Measurements from ENCODE around the gene CHIT1. TPM values are rescaled to one million over a fixed set of nuclear protein-coding genes. Genes with fewer than 3 reads are reported as not detected.

CHIT1 gene
- total and polyA plus RNA-seq, 8 donors = 0.05 to 0.18 TPM; not detected in 6

DNA sequence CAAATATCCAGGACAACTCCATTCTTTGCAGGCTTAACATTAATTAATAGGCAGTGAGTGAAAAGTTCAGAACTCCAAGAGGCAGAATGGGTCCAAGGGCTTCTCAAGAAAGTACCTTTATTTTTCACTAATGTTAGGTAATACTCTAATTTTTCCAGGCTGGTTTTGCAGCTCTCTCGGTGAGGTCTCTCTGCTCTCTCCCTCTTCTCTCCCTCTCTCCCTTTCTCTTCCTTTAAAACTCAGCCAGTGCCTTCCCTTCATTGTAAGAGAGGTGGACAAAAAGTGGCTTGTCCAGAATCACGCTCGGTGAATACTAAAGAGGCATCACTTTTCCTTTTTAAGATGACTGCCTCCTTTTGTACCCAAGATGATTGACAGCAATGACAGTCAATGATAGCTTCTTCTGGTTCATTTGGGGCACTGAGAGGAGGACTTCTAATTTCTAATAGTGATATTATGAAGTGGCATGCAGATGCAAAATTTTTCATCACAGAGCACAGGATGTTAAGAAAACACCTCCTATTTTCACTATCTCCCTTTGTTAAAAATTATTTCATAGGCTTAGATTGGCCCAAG, 41.7 kb downstream of the CHIT1 start:
- H3K9me3 ChIP-seq = no peaks in the 10 kb centered on the region
- H3K27me3 ChIP-seq = peaks cover 0 to 6% (median 0%) of the 10 kb centered on the region in 3 donors
- no peak overlapping the region for H3K4me3 ChIP-seq
- 80 to 97% (median 86%) methylated on average over 3 of the region's 3 CpGs for WGBS, 5 donors
- no peak for DNase-seq
- intact Hi-C loops (cut with DNase I; ENCODE audit: low total_unique reads) = no loop called here
- TF ChIP-seq, protein P1, sequence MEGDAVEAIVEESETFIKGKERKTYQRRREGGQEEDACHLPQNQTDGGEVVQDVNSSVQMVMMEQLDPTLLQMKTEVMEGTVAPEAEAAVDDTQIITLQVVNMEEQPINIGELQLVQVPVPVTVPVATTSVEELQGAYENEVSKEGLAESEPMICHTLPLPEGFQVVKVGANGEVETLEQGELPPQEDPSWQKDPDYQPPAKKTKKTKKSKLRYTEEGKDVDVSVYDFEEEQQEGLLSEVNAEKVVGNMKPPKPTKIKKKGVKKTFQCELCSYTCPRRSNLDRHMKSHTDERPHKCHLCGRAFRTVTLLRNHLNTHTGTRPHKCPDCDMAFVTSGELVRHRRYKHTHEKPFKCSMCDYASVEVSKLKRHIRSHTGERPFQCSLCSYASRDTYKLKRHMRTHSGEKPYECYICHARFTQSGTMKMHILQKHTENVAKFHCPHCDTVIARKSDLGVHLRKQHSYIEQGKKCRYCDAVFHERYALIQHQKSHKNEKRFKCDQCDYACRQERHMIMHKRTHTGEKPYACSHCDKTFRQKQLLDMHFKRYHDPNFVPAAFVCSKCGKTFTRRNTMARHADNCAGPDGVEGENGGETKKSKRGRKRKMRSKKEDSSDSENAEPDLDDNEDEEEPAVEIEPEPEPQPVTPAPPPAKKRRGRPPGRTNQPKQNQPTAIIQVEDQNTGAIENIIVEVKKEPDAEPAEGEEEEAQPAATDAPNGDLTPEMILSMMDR (IDR thresholded peaks at IDR 0.05) = no peak
- no peak for TF ChIP-seq POLR2AphosphoS5 (IDR thresholded peaks at IDR 0.05)
- TF ChIP-seq EP300 (IDR thresholded peaks at IDR 0.05) = no peak
- no peak for TF ChIP-seq POLR2A (IDR thresholded peaks at IDR 0.05)
- H3K27ac ChIP-seq = no peak overlapping the region
- no peaks in the 10 kb centered on the region for H3K36me3 ChIP-seq
- H3K4me1 ChIP-seq = peaks cover 0 to 23% (median 12%) of the 10 kb centered on the region in 4 donors

DNA sequence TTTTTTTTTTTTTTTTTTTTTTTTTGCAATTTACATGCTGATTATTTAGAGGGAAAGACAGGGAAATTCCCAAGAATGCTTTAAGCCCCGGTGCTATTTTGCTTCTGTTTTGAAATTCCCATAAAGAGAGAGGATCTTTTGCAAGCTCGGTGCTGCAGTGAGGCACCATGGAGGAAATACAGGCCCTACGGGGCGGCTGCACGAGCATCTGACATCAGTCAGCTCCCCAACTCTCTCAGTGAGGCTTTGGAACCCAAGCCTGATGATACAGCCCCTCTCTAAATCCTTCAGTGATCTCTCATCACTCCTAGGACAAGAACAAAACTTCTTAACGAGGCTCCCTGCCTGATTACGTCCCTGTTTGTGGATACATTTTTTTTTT, 42.2 kb downstream of the CHIT1 start:
- intact Hi-C loops (cut with DNase I; ENCODE audit: low total_unique reads) = no loop called here
- 48 to 65% (median 52%) methylated on average over 7 of the region's 7 CpGs for WGBS, 5 donors
- Histone ChIP-seq H3K36me3 (no peaks in the 10 kb centered on the region), H3K9me3 (no peaks in the 10 kb centered on the region), H3K4me3 (no peak overlapping the region), H3K27ac (no peak overlapping the region), H3K27me3 (peaks cover 0 to 6% (median 0%) of the 10 kb centered on the region in 3 donors), H3K4me1 (peaks cover 0 to 23% (median 12%) of the 10 kb centered on the region in 4 donors)
- TF ChIP-seq EP300 (IDR thresholded peaks at IDR 0.05) (no peak), POLR2A (IDR thresholded peaks at IDR 0.05) (no peak), POLR2AphosphoS5 (IDR thresholded peaks at IDR 0.05) (no peak)
- TF ChIP-seq, protein P1 (IDR thresholded peaks at IDR 0.05) = no peak
- no peak for DNase-seq

DNA sequence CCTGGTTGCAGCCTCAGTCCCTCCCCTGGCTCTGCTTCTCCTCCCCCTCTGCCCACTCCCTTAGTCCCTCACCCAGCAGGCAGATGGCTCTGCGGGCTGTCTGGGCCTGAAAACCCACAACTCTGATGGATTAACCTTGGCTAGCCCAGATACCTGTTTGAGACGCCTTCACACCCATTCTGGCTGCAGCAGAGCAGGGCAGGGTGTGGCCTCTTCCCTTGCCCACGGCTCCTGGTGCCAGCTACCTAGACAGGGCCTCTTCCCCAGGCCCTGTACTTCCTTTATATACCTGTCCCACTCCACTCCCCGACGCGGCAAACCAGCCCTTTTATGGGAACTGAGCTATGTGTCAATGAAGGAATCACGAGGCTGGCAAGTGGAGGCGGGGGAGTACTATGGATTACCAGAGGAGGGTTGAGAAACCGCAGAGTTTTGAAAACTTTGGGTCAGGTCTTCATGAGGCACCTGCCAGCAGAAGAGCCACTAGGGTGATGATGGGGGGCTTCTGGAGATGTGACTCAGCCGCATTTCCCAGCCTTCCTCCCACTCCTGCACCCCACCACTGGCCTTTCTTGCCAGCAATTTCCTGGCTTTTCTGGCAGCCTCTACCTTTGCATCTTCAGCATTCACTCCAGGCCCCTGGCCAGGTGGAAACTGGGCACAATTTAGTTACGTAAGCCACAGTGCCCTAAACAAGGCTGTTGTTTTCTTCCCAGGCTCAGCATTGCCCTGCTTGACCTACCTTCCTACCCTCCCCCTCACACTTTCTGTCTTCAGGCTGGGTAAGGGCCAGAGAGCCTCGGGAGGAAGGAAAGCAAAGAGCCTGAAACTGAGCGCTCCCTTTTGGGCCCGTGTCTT, 42.8 kb downstream of the CHIT1 start, which contains the start of gene CHI3L1:
Gene CHI3L1 (minus strand): TSS at position 259 of the 858 bp plus-strand sequence. CDS start 81 bp downstream, at position 178.
- WGBS, 5 donors = 35 to 52% (median 44%) methylated on average over 13 to 14 of the region's 14 CpGs

DNA sequence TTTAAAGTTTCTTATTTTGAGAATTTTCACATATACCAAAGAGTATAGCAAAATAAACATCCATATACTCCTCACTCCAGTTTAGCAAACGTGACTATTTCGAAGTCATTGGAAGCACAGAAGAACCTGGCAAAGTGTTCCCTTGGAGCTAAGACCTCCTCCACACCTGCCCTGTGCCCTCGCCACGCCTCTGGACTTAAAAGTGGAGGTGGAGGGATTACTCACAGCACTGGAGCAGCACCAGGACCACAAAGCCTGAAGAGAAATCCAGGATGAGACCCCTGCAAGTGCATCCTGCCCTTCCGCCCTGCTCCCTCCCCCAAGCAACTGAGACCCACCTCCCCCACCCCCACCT, 43.4 kb downstream of the CHIT1 start:
- Histone ChIP-seq H3K4me3 (no peak overlapping the region), H3K27me3 (peaks cover 0 to 6% (median 0%) of the 10 kb centered on the region in 3 donors), H3K4me1 (peaks cover 0 to 23% (median 12%) of the 10 kb centered on the region in 4 donors), H3K27ac (peak overlapping the region in 1 of 5 donors; percentile 62), H3K9me3 (no peaks in the 10 kb centered on the region), H3K36me3 (no peaks in the 10 kb centered on the region)
- 72 to 86% (median 75%) methylated on average over 5 of the region's 5 CpGs for WGBS, 5 donors
- intact Hi-C loops (cut with DNase I; ENCODE audit: low total_unique reads) = no loop called here
- TF ChIP-seq POLR2AphosphoS5 (IDR thresholded peaks at IDR 0.05) (no peak), POLR2A (IDR thresholded peaks at IDR 0.05) (no peak), EP300 (IDR thresholded peaks at IDR 0.05) (no peak)
- TF ChIP-seq, protein P1 (IDR thresholded peaks at IDR 0.05) = no peak
- no peak for DNase-seq

More for the DNA sequence above, 42.8 kb downstream of the CHIT1 start, which contains the start of gene CHI3L1:
- Histone ChIP-seq H3K27ac (peak within 1 kb of the TSS in 3 of 5 donors; percentile 3 to 62 (median 8)), H3K9me3 (no peaks in the 10 kb centered on the region), H3K36me3 (no peaks in the 10 kb centered on the region), H3K4me1 (peaks cover 0 to 23% (median 12%) of the 10 kb centered on the region in 4 donors), H3K4me3 (no peak within 1 kb of the TSS), H3K27me3 (peaks cover 0 to 6% (median 0%) of the 10 kb centered on the region in 3 donors)
- TF ChIP-seq POLR2A (IDR thresholded peaks at IDR 0.05) (no peak), EP300 (IDR thresholded peaks at IDR 0.05) (no peak), POLR2AphosphoS5 (IDR thresholded peaks at IDR 0.05) (no peak)
- TF ChIP-seq, protein P1 (IDR thresholded peaks at IDR 0.05) = no peak
- intact Hi-C loops (cut with DNase I; ENCODE audit: low total_unique reads) = no loop called here
- DNase-seq = peak in 1 of 2 donors; percentile 34
